ENCODE data around the gene MED31.
A peak's percentile ranks its signal among the peaks of the same experiment; 100 is the strongest.
"Not testable (repeated sequence)": the region's sequence is repeated elsewhere in the genome, so short reads cannot be mapped to it uniquely, and the experiment has no call there.

MED31 gene

GRCh38 chr17:6655732-6656361, 4.4 kb upstream of the MED31 start:
- not testable (repeated sequence) for DNase-seq (ENCODE audit: low spot score)

DNA sequence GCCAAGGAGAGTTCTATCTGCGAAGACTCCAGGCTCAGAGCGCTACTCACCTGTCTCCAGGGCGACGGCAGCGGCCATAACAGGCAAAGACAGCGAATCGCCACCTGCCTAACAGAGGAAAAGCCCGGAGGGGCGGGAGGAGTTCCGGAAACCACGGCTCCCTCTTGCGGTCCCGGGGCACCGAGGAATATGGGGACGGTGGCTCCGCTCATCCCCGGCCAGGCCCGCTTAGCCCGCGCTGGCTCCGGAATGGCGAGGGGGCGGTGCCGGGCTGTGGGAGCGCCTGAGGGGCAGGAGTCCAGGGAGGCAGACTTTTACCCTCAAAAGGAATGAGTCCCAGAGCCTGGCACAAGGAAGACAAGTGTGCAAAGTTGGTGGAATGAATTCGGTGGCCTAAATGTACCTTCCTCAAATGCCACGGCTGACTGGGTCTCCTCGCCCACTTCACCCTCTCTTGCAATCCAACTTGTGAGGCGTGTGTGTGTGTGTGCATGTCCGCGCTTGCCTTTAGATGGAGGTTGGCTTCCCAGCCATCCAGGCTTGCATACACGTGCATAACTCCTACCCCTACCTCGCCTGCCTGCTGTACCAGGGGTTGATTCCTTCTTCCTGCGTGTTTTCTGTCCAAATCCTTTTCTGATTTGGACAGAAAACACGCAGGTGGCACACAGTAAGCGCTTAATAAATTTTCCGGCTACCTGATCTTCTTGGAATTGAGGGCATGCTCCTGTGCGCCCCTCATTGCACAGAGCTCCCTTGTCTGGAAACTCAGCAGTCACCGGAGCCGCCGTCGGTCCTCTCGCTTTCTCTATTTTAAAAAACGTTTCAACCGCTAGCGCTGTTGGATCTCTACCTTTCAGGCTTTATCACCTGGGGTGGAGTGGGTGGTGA, 3.7 kb upstream of the MED31 start:
- DNase-seq (ENCODE audit: low spot score) = no peak

- no peak for DNase-seq (ENCODE audit: low spot score)
Measured at GRCh38 chr17:6651919-6652452, 581 bp upstream of the MED31 start.

DNA sequence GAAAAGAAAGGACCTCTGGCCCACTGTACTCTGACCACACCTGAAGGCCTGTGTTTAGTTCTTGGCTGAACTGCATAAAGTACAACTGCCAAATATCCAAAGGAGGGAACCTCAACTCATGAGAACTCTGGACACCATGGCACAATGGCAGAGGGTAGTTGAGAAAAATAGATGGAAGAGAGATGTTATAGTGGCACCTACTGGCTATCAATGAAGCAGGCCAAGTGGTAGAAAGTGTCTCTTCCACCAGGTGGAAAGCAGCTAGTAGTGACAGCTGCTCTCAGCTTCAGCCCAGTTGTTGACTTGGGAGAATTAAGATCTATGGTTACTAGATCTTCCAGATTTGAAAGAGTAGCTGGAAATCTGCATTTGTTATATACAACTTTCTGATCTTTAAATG, 3.2 kb downstream of the MED31 start:
- no peak for DNase-seq (ENCODE audit: low spot score)

GRCh38 chr17:6643451-6644125, 7.8 kb downstream of the MED31 start:
- DNase-seq (ENCODE audit: low spot score) = no peak

- no peak for DNase-seq (ENCODE audit: low spot score)
Measured at GRCh38 chr17:6642592-6642991, 8.8 kb downstream of the MED31 start.

GRCh38 chr17:6641247-6641863, 10.1 kb downstream of the MED31 start:
- no peak for DNase-seq (ENCODE audit: low spot score)

- DNase-seq (ENCODE audit: low spot score) = peak; percentile 86
Measured at GRCh38 chr17:6640536-6641246, 10.7 kb downstream of the MED31 start, which contains the start of the genes KIAA0753 and TXNDC17. Gene KIAA0753, minus strand, starts transcription at chr17:6640711. Its CDS starts 5,608 bp downstream, at chr17:6635103. Gene TXNDC17, plus strand, starts transcription at chr17:6641060. Its CDS starts 23 bp downstream, at chr17:6641083.

GRCh38 chr17:6639586-6640535, 11.5 kb downstream of the MED31 start:
- no peak for DNase-seq (ENCODE audit: low spot score)

DNA sequence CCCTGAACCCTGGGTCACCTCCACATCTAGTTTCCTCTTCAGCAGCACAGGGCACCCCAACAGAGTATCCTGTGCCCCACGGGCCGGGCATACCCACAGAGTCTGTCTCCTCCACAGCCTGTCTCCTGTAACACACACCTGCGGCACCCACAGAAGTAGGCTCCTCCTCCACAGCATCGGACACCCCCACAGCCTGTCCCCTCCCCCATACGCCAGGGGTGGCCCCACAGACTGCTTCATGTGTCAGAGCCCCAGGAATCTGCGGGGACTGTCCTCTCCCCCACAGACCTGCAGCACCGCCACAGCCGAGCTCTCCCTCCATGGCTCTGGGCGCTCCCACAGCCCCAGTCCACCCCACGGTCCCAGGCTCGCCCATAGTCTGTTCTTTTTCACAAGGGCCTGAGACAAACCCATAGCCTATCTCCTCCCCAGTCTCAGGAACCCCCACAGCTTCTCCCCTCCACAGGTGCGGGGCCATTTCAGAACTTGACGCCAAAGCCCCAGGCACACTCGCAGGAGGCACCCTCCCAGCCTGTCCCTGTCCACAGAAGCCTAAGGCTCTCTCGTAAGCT, 12.3 kb downstream of the MED31 start:
- no peak for DNase-seq (ENCODE audit: low spot score)

DNA sequence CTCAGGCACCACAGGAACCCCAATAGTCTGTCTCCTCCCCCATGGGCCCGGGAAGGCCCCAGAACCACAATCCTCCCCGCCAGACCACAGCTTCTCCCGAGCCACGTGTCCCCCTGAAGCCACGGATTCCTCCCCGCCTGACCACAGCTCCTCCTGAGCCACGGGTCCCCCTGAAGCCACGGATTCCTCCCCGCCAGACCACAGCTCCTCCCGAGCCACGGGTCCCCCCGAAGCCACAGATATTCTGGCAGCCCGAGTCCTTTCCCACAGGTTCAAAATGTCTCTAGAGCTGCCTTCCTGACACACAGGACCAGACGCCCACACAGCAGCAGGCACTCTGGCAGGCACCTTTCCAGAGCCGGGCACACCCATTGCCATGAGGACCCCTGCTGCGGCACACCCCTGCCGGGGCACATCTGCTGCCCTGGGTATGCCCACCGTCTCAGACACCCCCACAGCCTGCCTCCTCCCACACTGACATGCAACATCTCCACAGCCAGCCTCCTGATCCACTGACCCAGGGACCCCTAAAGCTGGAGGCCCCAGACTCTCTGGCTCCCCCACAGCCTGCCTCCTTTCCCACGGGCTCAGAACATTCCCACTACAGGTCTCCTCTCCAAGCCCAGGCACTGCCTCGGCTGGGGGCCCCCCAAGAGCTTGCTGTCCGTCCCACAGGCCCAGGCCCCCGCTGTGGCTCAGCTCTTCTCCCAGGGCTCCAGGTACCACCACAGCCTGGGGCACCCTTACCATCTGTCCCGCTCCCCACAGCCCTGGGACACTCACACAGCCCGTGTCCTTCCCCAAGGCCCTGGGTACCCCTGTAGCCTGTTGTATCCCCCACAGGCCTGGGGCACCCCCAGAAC, 13.1 kb downstream of the MED31 start:
- DNase-seq (ENCODE audit: low spot score) = no peak

GRCh38 chr17:6637458-6637840, 14.0 kb downstream of the MED31 start:
- no peak for DNase-seq (ENCODE audit: low spot score)

GRCh38 chr17:6636616-6637457, 14.6 kb downstream of the MED31 start:
- DNase-seq (ENCODE audit: low spot score) = no peak

DNA sequence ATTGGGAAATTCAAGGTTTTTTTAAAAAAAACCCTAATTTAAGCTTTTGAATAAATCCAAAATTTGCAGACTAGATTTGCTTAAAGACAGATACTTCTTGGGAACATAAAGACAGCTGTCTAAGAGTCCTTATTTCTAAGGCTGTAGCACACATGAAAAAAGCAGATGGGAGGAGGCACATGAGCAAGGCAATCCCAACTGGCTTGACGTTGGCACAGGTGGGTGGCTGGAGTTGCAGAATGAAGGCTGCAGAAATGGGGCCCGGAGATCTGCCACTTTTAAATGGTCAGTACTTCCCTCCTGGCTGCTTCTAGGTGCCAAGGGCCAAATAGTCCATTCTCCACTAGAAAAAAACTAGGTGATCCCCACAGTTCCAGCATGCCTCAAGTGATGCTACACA, 15.3 kb downstream of the MED31 start:
- DNase-seq (ENCODE audit: low spot score) = no peak

- DNase-seq (ENCODE audit: low spot score) = no peak
Measured at GRCh38 chr17:6633263-6633662, 18.1 kb downstream of the MED31 start.

DNA sequence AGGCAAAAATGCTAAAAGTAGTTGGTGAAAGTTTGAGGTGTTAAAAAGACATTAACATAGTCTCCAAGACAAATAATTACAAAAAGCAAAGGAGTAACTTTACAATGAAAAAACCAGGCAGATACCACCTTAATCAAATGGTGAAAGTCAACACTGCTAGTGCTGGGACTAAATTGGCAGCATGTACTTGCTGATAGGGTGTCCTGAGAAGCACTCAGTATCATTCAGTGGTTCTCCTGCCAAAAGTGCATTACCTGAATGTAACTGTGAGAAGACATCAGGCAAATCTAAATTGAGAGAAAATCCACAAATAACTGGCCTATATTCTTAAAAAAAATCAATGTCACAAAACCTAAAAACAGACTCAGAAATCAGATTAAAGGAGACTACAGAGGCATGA, 18.9 kb downstream of the MED31 start:
- DNase-seq (ENCODE audit: low spot score) = no peak

DNA sequence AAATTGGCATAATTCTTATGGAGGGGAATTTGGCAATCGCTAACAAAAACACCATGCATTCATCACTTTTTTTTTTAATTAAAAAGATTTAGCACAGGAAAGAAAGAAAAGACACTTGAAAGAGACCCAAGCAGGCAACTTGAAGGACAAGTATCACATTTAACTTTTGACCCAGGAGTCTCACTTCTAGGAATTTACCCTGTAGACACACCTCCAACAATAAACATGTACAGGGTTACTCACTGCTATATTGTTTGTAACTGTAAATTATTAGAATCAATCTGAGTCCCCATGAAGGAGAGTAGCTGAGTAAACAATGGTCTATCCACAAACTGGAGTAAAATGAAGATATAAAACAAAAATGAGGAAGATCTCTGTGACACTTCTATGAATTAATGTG, 21.0 kb downstream of the MED31 start:
- DNase-seq (ENCODE audit: low spot score) = no peak

DNA sequence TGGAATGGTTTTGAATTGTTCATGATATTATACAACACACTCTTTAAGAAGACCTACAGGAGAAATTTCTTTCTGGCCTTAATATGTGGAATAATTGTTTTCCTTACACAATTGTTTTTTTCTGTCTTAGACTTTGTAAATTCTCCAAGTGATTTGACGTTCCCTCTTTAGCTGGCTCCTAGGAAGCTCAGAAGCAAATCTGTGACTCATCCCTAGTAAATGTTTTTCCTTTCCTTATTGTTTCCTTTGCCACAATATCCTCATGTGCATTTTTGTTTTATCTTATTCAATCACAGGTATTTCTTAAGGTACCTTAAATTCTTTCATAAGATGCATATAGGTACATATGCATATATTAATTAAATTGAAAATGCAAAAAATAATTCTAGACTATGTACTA, 24.4 kb downstream of the MED31 start:
- no peak for DNase-seq (ENCODE audit: low spot score)
